Upper lobe of left lung (tissue), 4 donors: ENCODE measurements around the gene MGMT.

ENCODE experiments used
- CTCF ChIP-seq, 6 experiments: fragments of 450-650 bp in 4 of 6; fragments of 200-600 bp in 2 of 6; sonication (generic) in 2 of 6; IDR thresholded peaks; one replicate each; pipeline ENCODE4 v1.5.1; 2016 to 2019; ENCODE audit warnings: antibody characterized with exemption in 6 of 6
- EP300 ChIP-seq, 4 donors: sonication (generic); formaldehyde crosslinking; IDR thresholded peaks; one replicate each; pipeline ENCODE4 v1.5.1; 2017; ENCODE audit warnings: antibody characterized with exemption in 4 of 4, control low read depth in 2 of 4
- POLR2A ChIP-seq, 4 donors: fragments of 450-650 bp; IDR thresholded peaks; one replicate each; pipeline ENCODE4 v1.5.1; 2016 to 2017; ENCODE audit warnings: antibody characterized with exemption in 4 of 4, mild to moderate bottlenecking in 2 of 4

DNA sequence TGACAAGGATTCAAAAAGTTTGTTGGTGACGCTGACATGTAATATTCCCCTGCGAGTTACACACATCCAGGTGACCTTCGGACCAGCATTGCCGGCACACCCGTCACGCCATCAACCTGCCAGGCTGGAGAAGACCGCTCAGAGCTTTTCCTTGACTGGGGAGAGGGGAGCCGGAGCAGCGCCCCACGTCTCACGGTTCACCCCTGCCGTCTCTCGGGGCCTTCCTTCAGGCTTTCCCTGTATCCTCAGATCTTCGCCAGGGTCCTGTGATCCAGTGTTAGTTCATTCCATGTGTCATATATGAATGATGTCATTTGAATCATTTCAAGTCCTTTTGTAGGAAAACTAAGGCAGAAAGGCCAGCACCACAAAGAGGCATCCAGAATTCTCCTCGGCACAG lies 127.8 kb downstream of the MGMT start:
- no peak for TF ChIP-seq CTCF (IDR thresholded peaks at IDR 0.05)
- no peak for TF ChIP-seq POLR2A (IDR thresholded peaks at IDR 0.05)
- TF ChIP-seq EP300 (IDR thresholded peaks at IDR 0.05) = no peak
